Mucosa of descending colon (tissue), 3 donors: ENCODE results near the gene PPP1R9A. TPM values are rescaled to one million over a fixed set of nuclear protein-coding genes. Genes with fewer than 3 reads are reported as not detected.

Experiments
- ATAC-seq: fragments of 200-7000 bp; cut with Tn5 transposase; one replicate; pipeline ENCODE4 v1.9.1; 2020; ENCODE audit warnings: mild to moderate bottlenecking, moderate library complexity
- DNase-seq, 3 donors: peaks; one replicate each; pipeline ENCODE4 v3.0.0-alpha.2; 2020
- H3K36me3 ChIP-seq: fragments of 200-600 bp; one replicate; pipeline ENCODE4 v1.8.0; 2021; ENCODE audit warnings: low read depth, mild to moderate bottlenecking
- H3K4me1 ChIP-seq: fragments of 200-600 bp; one replicate; pipeline ENCODE4 v1.8.0; 2021; ENCODE audit warnings: low read depth, mild to moderate bottlenecking
- H3K4me3 ChIP-seq: fragments of 200-600 bp; one replicate; pipeline ENCODE4 v1.8.0; 2021; ENCODE audit warnings: mild to moderate bottlenecking
- H3K9me3 ChIP-seq: fragments of 200-600 bp; one replicate; pipeline ENCODE4 v1.8.0; 2021; ENCODE audit warnings: mild to moderate bottlenecking
- CTCF ChIP-seq: fragments of 200-600 bp; IDR thresholded peaks from one replicate; pipeline ENCODE4 v1.8.0; 2022; ENCODE audit warnings: antibody characterized with exemption, mild to moderate bottlenecking
- intact Hi-C, 2 donors: fragments of 100-400 bp; cut with DNase I in 1 of 2; cut with micrococcal nuclease in 1 of 2; formaldehyde crosslinking; loops; one replicate each; pipeline versions ENCODE4 v1.11.0 to v1.11.1; 2022; cut with DNase I, micrococcal nuclease
- long read RNA-seq, 2 donors: library from polyadenylated mRNA; unstranded; transcript quantifications; one replicate each; pipeline ENCODE4 v2.0.0, GENCODE V29; 2019 to 2021
- total RNA-seq, 3 donors: library from RNA; stranded (reverse); fragmentation: NEBNext Ultra II Directional in 2 of 3; extraction: Animal tissue kit (Norgen Biotek cat#: 25700) in 2 of 3; gene quantifications; one replicate each; pipeline versions ENCODE4 v1.2.1 to v1.2.4, GENCODE V29; 2021 to 2023
- donor health status: DM: no; HTN: no; CAD: no; lungs with moderate emphysema.
- donor health status: DM: no; HTN: no; CAD: no.
- donor health status: DM: no; HTN: yes; CAD: no.

The PPP1R9A gene
- total RNA-seq = 10 to 100 TPM; 17.8 to 48.9 (median 30.8) TPM
- long read RNA-seq, donor 1, partial matches to known transcripts = 6 of 21 reads
- long read RNA-seq, donor 1, other reads (novel, unspliced or antisense) = 15 of 21 reads
- long read RNA-seq, donor 2, partial matches to known transcripts = 4 of 6 reads
- long read RNA-seq, donor 2, other reads (novel, unspliced or antisense) = 2 of 6 reads

- no peaks in the 10 kb centered on the region for H3K36me3 ChIP-seq
- H3K9me3 ChIP-seq = no peaks in the 10 kb centered on the region
- H3K4me1 ChIP-seq = no peaks in the 10 kb centered on the region
- H3K4me3 ChIP-seq = peak within 1 kb of the TSS; percentile 31
- intact Hi-C loops = no loop called here
- no peak for TF ChIP-seq CTCF
- DNase-seq (peak; percentile 63 to 78 (median 68)), ATAC-seq (peak; percentile 92)
Observed at GRCh38 chr7:94907026-94907810, at the start of gene PPP1R9A. PPP1R9A (plus strand) TSS chr7:94907594; CDS start chr7:94910114, 2,520 bp downstream.

- no peaks in the 10 kb centered on the region for H3K4me1 ChIP-seq
- intact Hi-C loops = no loop called here
- no peaks in the 10 kb centered on the region for H3K36me3 ChIP-seq
- H3K9me3 ChIP-seq = no peaks in the 10 kb centered on the region
- ATAC-seq (no peak), DNase-seq (no peak)
- TF ChIP-seq CTCF = no peak
- H3K4me3 ChIP-seq = no peak overlapping the region
Observed at GRCh38 chr7:94871132-94871531, 36.3 kb upstream of the PPP1R9A start.

- Histone ChIP-seq H3K9me3 (peaks cover 14% of the 10 kb centered on the region), H3K36me3 (no peaks in the 10 kb centered on the region), H3K4me3 (no peak overlapping the region), H3K4me1 (no peaks in the 10 kb centered on the region)
- intact Hi-C loops = no loop called here
- peak; percentile 51 for ATAC-seq
- no peak for TF ChIP-seq CTCF
- peak in 1 of 3 donors; percentile 10 for DNase-seq
Observed at GRCh38 chr7:94873239-94873638, 34.2 kb upstream of the PPP1R9A start.

GRCh38 chr7:94874036-94874785 is 33.2 kb upstream of the PPP1R9A start:
- H3K36me3 ChIP-seq = no peaks in the 10 kb centered on the region
- no peak for TF ChIP-seq CTCF
- no peak for DNase-seq
- intact Hi-C loops = no loop called here
- peaks cover 17% of the 10 kb centered on the region for H3K9me3 ChIP-seq
- no peak for ATAC-seq
- no peak overlapping the region for H3K4me3 ChIP-seq
- H3K4me1 ChIP-seq = no peaks in the 10 kb centered on the region

GRCh38 chr7:94875201-94875600 is 32.2 kb upstream of the PPP1R9A start:
- H3K36me3 ChIP-seq = no peaks in the 10 kb centered on the region
- no peak overlapping the region for H3K4me3 ChIP-seq
- TF ChIP-seq CTCF = no peak
- intact Hi-C loops = no loop called here
- peaks cover 17% of the 10 kb centered on the region for H3K9me3 ChIP-seq
- DNase-seq = no peak
- H3K4me1 ChIP-seq = no peaks in the 10 kb centered on the region
- no peak for ATAC-seq
